NOMO-1 treated with dmso at 0.1 percent for 144 hours (cell line): ENCODE measurements around the gene VEGFC.

ENCODE experiments used
- DNase-seq: peaks from one replicate; lab custom pipeline; 2025; ENCODE audit not compliant: unreplicated experiment; lab: John Stamatoyannopoulos, UW

Gene VEGFC

DNA sequence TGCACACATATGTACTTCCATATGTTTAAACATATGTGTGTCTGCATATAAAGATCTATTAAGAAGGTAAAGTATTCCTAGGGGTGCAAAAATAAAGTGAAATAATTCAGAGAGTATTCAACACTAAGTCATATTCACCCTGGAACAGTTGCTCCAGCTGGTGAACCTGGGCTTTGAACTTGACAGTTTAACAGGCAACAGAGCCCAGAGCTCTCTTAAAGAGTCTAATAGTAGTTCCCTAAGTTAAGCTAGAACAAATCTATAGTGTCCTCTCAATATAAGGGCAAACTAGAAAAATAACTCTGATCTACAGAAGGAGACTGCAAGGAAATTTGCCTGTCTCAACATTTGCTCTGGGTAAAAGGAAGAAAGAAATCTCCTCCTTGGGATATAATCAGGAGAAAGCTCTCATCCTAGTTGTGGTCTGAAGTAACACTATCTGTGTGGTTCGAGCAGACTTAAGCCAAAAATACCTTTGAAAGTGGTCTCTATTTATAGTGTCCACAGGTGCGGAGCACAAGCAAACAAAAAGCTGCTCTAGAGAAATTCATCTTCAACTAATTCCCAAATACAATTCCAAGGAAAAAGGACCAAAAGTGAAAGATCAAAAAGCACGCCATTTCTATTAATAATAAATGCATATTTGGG lies 29.9 kb downstream of the VEGFC start:
- no peak for DNase-seq

DNA sequence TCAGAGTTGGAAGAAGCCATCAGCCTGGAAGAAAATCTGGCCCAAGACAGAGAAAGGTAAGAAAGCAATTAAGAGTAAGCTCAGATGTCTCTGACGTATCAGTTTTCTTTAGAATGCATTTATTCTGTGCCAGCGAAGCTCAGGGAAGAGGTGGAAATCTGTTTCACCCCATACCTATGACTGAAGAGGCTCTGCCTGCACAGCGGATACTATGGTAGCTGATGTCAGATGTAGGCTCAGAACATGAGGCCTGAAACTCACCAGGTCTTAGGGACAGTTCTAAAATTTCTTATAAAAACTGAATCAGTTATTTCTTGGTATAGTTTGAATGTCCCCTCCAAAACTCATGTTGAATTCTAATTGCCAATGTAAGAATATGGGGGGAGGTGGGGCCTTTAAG lies 30.9 kb downstream of the VEGFC start:
- no peak for DNase-seq

DNA sequence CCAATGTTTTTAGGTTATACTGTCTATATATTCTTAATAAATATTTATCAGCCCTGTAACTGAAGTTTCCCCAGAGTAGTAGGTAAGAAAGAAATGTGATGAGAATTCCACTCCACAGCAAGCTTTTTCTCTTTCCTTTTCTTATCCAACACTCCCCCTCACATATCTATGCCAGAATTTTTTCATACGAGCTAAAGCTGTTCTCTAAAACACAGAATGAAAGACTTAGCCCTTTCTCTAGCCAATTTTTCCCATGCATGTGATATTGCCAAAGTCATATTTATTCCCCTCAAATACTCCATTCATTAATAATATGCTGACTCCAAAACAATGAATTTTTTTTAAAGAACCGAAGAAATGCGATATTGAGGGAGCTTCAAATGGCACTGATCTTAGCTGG lies 32.3 kb downstream of the VEGFC start:
- no peak for DNase-seq

DNA sequence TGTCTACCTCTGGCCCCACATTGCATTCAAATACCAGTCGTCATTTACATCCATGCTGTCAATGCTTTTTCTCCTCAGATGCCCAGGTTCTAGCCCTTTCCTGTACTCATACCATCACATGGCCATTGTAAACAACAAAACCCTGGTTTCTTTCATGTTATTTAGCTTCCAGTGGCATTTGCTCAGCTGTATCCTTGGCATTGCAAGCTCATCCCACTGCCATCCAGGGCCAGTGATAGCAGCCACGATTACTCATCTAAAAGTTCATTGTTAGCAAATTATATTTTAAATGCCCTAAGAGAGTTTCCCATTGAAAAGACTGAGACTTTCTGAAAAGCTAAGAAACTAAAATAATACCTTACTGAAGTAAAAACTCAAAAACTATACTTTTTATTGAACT lies 34.0 kb downstream of the VEGFC start:
- DNase-seq: no peak

DNA sequence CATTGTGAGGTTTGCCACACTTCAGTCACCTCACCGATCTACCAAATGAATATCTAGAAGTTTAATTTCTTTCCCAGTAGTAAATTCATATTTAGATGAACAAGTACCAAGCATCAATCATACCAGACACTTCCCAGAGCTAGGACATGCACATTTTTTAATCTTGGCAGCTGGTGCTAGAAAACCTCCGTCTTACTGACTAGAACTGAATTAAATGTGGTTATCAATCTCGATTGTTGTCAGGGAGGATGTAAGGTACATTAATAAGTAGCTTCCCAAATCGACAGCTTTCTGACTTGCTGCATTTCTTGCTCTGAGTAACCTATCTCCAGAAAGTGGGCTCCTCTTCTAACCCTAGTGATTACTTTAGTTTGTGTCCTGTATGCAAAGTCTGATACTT lies 34.4 kb downstream of the VEGFC start:
- DNase-seq: no peak

DNA sequence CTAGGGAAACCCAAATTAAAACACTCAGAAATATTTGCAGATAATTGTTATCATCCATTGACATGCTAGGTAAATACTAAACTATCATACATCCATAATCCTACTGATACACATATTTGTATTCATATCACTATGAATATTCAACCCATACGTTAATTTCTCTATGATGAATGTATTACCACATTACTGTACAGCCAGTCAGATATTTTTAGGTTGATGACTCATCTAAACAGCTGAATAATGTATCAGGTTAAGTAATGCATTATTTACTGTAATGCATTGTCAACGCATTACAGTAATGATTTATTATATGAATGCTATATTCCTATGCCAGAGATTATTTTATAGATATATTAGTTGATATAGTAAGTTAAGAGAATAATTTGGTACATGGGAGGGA lies 37.1 kb downstream of the VEGFC start:
- no peak for DNase-seq

DNA sequence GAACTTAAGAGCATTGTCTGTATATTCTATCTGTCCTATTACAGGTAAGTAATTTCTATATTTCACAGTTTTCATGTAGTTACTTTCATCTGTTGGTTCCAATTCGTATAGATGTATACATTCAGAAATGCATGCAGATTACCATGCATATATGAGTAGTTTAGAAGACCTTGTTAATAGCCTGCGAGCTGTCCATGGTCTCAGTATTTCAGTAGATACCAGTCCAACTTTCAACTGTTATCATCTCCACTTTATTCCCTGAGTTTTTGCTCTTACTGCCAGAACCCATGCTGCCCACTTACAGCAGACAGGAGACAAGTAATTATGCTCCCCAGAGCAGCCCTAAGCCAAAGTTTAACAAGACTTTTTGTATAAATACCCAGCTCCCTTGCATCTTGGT lies 37.7 kb downstream of the VEGFC start:
- DNase-seq: no peak

DNA sequence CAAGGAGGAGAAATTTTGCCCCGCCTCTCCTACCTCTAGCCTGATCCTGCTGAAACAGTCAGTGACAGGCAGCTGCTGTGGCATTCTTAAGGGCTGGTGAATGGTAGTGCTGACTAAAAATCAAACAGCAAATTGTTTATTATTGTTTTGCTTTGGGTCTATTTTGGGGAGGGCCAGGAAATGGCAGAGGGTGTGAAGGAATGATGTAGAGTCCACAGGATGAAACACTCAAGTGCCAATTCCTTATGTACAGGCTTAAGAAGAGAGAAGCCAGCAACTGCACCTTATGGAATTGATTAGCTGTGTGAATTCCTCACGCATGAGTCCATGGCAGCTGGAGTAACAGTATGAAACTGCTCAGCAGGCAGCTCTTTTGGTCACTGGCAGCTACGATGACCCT lies 39.7 kb downstream of the VEGFC start:
- DNase-seq: no peak

DNA sequence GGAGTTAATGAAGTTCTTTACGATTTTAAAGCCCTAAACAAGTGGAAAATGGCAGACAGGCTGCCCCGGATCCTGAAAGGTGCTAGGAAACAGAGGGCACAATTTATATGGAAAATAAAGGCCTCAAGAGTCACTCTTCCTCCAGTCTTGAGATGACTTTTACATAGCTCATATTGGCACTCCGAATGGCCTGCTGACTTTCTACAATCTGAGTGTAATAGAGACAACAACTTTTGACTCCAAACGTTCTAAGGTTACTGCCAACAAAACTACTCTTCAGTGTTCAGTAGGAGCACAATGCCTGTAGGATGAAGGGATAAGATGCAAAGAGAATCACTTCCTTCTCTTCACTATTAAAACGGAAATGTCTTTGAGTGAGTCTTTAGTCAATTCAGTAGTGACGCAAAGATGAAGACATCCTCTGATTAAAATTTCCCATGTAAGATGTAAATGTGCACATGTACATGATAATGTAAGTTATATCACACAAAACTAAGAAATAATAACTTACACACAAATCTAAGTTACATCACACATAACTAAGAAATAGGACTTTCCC lies 40.5 kb downstream of the VEGFC start:
- DNase-seq: no peak

DNA sequence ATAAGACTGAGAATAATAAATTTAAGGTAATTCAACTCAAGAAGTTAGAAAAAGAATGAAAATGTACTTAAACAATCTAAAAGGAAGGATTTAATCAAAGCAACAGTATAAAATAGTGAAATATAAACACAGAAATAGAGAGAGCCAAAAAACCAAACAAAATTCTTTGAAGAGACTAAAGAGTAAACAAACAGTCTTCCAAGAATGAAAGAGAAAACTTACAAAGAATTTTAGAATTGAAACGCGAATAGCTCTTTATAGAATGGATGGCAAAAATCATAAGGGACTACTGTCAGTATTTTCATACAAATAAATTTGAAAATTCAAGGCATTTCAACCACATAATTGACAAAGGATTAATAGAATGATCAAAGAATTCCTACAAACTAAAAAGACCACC lies 41.7 kb downstream of the VEGFC start:
- no peak for DNase-seq

DNA sequence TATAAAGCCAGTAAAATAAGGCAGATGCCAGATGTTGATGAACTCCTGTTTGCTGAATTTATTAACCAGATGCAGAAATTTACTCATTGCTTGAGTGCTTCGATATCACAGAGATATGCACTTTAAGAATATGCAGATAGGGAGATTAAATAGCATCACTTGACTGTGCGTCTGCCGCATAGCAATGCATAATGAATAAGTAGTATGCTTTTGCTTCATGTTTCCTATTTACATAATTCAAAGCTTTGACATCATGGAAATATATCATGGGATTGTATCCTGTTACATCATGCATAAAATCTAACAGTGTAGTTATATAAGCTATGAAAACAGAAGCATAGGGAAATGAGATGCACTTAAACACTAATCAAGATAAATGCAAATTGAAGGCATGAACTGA lies 45.9 kb downstream of the VEGFC start:
- no peak for DNase-seq

DNA sequence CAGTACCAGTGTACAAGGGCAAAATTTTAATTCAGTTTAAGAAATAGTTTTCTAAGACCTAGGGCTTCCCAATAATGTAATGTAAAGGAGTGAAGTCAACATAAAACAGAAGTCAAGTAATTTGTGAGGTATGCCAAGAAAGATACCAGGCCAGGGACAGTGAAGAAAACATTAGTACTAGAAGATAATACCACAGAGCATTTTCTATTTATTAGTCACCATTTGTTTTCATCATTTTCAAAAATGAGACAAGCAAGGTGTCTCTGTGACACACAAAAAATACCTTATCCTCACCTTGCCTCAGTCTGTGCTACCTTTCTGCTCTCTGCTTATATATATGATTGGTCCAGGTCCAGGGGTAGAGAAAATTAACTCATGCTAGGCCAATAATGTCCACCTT lies 46.8 kb downstream of the VEGFC start:
- no peak for DNase-seq

DNA sequence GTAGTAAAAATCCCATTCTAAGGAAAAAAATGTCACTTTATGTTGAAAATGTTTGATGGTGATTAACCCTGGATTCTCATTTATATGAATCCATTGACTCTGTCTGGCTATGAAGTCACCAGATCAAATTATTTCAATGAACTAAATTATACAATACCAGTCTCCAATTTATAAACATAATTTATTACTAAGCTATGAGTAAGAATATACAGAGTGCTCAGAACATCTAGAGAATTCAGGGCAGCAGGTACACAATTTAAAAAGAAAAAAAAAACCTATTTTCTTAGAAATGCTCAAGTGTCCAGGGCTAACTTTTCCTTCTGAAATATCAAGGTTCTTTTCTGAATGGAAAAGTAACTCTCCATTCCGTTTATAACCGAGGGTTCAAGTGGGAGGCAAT lies 48.6 kb downstream of the VEGFC start:
- DNase-seq: no peak

DNA sequence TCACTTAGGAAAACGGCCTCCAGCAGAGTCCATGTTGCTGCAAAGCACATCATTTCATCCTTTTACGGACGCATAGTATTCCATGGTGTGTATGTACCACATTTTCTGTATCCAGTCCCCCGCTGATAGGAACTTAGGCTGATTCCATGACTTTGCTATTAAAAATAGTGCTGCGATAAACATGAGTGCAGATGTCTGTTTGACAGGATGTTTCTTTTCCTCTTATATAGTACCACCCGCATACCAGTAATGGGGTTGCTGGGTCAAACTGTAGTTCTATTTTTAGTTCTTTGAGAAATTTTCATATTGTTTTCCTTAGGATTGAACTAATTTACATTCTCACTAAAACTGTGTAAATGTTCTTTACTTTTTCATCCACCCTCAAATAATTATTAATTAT lies 50.5 kb downstream of the VEGFC start:
- DNase-seq: no peak

DNA sequence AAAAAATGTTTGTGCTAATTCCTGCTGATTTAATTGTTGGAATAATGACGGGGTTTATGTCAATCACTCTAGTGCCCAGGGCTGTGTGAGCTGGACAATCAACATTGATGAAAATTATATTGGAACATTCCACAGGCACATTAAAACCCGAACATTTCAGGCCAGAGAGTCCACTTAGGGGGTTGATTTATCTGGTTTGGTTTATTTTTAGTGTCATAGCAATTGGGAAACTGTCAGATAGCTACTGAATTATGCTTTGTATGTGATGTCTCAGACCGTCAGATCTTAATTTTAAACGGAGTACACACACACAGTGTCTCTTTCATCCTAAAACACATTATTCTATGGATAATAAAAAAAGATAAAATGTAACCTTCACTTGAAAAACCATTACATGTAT lies 51.5 kb downstream of the VEGFC start:
- DNase-seq: no peak

DNA sequence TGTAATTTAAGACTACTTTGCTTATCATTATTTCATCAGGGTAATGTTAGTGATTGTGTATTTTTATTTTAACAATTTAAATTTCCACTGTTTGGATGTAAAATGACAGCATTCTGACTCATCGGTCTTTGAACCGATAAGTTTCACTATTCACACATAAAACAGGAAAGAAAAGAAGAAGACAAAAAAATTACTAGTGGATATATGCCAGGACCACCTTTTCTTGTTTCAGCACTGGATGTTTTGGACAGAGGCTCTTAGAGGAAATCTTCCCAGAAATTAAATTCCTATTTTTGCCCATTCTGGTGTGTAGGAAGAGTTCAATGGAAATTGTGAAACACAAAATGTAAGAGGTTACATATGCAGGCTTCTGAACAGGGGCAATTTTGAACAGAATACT lies 57.4 kb downstream of the VEGFC start:
- no peak for DNase-seq

DNA sequence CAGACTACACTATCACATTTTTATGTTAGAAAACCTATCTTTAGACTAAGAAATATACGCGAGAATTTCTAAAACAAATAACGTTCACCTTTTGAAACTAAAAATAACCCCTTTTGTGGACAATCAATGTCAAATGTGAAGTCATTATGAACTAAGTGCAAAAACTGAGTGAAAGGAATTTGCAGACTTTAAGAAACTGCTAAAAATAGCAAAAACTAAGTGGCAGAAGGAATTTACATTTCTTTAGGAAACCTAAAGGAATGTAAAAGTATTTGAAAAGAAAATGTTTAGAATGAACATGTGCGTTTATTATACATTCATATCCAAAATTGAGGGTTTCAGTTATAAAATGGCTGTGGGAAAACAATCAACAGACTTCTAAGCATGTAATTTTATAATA lies 58.3 kb downstream of the VEGFC start:
- DNase-seq: no peak

DNA sequence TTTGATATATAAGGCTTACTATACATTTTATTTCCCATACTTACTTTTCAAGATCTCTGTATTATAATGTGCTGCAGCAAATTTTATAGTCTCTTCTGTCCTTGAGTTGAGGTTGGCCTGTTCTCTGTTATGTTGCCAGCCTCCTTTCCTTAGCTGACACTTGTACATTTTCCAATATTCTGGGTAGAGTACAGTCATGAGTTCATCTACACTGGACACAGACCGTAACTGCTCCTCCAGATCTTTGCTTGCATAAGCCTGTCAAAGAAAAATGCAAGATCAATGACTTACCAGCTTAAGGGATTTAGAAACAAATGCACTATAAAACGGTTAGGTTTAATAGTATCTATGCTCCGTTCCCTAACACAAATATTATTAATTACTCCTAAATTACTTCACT lies 63.2 kb downstream of the VEGFC start:
- no peak for DNase-seq

DNA sequence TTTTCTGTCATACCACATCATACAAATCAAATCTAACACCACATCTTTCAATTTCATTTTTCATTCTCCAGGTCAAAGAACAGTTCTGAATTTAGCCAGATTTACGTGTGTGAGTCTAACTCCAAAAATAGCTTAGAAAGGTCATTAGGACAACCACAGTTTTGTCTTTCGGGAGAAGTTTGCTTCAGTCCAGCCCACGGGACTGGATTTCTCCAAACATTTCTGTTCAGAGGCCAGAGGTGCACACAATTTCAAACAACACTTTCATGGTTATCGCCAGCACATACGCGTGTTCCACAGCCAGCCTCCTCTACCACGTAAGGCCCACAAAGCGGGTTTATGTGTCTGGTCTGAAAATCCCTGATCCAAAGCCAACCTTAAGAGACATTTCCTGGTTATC lies 65.9 kb downstream of the VEGFC start:
- DNase-seq: no peak

DNA sequence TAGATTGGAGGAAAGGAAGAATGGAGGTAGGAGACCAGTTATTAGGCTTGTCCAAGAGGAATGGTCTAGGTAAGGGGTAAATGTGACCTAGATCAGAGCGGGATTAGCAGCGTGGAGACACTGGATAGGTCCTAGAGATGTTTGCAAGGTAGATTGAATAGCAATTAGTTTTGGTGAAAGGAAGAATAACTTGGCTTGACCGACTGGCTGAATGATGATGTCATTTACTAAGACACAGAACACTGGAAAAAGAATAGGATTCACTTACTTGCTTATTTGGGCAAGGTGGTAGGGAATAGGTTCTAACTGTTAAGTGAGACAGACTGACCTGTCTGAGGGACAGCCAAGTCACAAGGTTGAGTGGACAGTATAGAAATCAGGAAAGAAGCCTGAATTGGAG lies 71.3 kb downstream of the VEGFC start:
- no peak for DNase-seq

DNA sequence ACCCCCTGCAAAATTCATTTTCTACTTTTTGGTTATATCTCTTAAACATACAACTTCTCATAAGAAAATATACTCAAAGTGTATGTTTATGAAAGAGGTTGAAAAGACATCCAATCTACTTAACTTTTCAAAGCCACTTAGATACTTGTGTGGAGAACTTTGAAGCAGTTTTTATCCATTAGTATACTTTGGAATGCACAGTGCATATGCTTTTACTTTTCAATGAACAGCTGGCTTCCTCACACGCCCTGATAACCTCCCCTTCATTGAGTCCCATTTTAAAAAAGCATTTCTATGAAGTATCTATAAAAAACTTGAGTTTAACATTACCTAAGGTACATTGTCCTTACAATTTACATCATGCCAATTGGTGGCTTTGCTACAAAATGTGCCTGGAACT lies 73.8 kb downstream of the VEGFC start:
- no peak for DNase-seq

DNA sequence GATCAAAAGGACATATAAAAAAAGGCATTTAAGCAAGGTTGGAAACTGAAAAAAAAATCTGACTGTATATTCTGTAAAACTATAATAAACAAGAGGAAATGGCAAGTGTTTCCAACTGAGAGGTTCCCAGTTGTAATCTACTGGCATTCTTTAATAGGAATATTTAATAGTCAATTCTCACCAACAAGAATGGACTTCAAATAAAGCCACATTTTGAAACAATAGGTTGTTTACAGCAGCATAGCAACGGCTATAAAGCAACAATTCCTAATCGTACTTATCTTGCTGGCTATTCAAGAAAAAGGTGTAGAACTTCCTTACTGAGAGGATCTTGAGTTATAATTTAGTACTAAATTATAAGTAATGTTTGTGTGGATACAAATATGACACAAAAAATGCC lies 75.5 kb downstream of the VEGFC start:
- no peak for DNase-seq

DNA sequence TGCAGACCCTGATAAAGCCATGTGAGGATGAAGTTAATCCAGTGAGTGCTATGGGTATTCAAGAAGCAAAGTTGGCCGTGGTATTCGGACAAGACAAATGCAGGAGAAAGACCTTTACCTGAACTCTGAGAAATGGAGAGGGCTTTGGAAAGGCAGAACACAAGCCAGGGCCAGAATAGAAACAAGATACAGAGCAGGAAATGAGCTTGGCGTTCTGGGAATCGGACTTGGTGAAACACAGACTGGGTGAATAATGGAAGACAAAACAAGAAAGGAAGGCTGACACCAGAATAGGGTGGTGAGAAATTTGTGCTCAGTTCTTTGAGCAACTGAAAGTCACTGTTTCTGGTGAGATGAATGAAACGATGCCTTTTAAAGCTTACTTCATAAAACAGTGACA lies 83.3 kb downstream of the VEGFC start:
- no peak for DNase-seq
